HG03066 (cell line): ENCODE results near the gene BSCL2.
"Not testable (repeated sequence)": the region's sequence is repeated elsewhere in the genome, so short reads cannot be mapped to it uniquely, and the experiment has no call there.

Experiments
- ATAC-seq: cut with Tn5 transposase; IDR thresholded peaks from one replicate; pipeline ENCODE4 v1.9.1; 2021; ENCODE audit warnings: low read depth; ENCODE audit not compliant: unreplicated experiment

Gene BSCL2

DNA sequence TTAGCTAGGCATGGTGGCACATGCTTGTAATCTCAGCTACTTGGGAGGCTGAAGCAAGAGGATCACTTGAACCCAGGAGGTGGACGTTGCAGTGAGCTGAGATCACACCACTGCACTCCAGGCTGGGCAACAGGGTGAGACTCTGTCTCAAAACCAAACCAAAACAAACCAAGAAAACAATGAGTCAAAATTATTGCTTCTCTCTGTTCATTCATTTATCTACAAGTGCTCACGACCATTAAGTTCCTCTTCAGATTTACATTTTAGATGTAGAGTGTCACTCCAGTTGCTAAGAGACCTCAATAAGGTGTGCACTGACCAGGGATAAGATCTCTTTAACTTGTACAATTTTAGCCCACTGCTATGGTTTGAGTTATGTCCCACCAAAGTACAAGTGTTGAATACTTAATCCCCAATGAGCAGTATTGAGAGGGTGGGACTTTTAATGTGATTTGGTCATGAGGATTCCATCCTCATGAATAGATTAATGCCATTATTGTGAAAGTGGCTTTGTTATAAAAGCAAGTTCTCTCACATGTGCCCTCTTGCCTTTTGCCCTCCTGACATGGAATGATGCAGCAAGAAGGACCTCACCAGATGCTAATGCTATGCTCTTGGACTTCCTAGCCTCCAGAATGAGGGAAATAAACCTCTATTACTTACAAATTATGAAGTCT is 12.2 kb upstream of the BSCL2 start:
- no peak for ATAC-seq

DNA sequence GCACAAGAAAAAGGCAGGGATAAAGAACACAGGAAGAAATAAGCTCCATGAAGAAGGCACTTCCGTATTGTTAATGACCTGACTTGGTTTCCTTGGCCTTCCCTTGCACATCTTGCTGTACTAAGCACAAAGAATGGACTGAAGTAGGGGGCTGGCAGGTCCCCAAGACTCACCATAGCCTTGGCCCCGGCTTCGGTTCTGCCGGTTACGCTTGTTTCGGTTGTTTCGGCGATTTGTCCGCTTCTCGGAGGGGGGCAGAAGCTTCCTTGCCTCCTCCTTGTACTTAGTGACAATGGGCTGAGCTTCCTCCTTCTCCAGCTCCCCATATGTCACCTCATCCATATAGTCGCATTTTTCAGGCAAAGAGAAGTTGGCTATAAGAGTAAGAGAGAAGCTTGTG is 9.6 kb upstream of the BSCL2 start:
- no peak for ATAC-seq

- ATAC-seq = no peak
These were observed 9.0 kb upstream of the BSCL2 start for GRCh38 chr11:62716206-62716605.

- no peak for ATAC-seq
These were observed 8.2 kb upstream of the BSCL2 start for GRCh38 chr11:62715150-62716130.

DNA sequence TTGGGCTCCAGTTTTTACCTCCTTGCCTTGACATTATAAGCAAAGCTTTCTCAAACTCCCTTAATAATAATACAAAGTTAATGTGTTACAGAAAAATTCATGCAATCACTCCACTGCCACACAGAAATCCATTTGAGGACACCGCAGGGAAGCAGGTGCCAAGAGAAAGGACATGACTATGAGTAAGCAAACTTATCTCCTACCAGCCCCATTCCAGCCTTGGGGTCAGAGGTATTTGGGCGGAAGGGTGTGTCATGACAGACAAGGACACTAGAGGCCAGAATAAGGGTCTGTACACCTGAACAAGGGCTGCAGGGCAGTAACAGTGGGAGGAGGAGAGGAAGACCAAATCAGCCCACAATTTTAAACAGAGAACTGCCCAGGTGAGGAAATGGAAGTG is 6.1 kb upstream of the BSCL2 start:
- ATAC-seq = no peak

DNA sequence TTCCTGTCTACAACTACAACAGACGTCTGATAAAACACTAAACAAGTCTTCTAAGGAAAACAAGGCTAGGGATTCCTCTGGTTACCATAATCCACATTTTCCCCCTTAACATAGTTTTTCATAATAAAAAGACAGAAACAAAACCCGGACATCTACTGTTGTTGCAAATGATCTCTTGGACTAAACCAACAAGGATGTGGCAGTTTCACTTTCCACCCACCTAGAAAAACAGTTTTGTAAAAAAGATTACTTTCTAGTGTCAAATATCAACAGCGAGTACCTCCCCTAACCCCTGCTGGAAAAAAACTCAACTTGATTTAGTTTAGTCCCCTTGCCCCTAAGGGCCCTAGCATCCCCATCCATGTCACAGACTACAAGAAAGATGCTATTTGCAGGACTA is 5.6 kb upstream of the BSCL2 start:
- no peak for ATAC-seq

GRCh38 chr11:62712276-62712812 is 5.1 kb upstream of the BSCL2 start:
- ATAC-seq = no peak

GRCh38 chr11:62710001-62710345 is 2.7 kb upstream of the BSCL2 start:
- no peak for ATAC-seq

DNA sequence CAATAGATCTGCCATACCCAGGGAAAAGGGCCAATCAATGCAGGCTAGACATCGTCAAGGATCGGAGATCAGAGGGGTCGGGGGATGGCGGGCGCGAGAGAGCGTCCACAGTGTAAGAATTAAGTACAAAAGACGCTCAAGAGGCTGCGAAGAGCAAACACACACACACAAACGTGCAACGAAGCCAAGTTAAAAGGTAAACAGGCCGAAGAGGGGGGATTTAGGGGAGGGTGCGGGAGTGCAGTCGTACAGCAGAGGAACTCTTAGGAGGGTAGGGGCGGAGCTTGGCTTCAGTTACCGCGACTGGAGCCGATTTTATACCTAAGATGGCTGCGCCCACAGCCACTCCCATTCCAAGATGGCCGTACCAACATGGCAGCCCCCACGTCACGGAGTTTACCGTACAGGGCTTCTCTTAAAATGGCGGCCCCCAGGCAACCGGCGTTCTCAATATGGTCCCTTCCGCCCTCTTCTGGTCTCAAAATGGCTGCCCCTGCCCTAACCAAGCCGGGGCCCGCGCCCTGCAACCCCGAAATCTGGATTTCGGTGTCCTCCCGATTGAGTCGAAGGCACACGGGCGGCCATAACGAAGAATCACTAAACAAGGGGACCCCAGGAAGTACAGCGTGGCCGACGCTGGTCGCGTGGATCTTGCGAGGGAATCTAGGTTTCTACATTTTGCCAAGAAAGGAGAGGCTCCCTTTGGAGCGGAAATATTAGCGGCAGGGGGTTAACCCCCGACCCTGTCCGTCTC is 2.2 kb upstream of the BSCL2 start:
- peak; percentile 80 for ATAC-seq

DNA sequence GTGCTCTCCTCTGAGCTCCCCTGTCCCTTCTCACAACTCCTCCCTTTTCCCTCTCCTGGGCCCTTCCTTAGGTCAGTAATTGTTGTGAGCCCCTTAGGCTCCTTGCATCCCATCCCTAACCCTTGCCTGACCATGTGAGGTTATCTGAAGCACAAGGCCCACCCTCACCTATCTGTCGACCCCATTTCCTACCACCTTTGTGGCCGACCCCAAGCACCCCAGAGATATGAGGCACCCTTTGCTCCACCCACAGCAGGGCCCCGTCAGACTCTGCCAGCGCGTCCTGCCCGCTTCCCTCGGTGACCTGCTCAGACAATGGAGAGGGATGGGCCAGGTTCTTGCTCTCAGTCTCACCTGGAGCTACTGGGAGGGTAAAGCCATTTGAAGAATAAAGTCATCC is 1.6 kb upstream of the BSCL2 start:
- no peak for ATAC-seq

DNA sequence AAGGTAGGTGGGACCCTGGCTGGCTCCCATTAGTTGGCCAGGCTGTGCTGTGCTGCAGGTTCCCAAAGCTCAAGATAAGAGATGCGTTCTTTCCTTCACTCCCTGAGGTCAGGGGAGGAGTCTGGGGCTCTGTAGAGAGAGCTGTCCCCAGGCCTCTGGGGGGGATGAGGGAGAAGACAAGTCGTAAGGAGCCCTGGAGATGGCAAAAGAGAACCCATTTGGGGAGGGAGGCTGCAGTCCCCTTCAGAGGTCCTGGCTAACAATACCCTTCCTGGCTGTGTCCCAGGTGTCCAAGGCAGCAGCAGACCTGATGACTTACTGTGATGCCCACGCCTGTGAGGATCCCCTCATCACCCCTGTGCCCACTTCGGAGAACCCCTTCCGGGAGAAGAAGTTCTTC is 1.2 kb upstream of the BSCL2 start:
- no peak for ATAC-seq

DNA sequence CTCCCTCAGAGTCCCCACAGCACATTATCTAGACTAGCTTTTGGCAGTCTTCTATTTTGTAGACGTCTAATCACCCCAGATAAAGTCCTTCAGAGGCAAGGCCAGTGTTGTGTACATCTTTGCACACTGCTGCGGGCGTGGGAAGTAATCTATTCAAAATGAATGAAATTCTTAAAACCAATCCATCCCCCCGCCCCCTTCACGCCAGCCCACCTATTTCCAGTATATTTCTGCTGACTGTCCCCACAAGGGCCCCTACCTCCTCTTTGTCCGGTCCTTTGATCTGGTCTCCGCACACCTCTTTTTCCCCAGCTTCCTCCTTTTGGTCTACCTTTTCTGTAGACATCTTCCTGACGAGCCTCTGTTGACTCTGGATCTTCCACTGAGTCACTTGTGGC is 375 bp downstream of the BSCL2 start:
- ATAC-seq = no peak

GRCh38 chr11:62705880-62706849 is 1.1 kb downstream of the BSCL2 start:
- peak; percentile 54 for ATAC-seq

DNA sequence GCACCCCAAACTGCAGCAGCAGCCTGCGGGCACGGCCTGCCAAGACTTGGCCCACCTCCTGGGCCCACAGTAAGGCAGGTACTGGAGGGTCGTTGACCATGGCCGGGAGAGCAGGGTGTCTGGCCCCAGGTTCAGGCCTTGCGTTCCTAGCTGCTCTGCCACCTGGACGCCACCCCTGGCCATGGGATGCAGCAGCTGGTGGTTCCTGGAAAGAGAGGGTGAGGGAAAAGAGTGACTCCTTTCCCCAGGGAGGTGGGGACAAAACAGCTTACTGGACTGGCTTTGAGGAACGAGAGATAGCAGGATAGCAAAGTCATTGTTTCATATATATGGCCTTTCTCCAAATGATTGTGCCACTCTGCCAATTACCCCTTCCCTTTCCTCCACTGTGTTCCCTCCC is 1.8 kb downstream of the BSCL2 start:
- no peak for ATAC-seq

GRCh38 chr11:62703921-62704320 is 3.3 kb downstream of the BSCL2 start:
- not testable (repeated sequence) for ATAC-seq

DNA sequence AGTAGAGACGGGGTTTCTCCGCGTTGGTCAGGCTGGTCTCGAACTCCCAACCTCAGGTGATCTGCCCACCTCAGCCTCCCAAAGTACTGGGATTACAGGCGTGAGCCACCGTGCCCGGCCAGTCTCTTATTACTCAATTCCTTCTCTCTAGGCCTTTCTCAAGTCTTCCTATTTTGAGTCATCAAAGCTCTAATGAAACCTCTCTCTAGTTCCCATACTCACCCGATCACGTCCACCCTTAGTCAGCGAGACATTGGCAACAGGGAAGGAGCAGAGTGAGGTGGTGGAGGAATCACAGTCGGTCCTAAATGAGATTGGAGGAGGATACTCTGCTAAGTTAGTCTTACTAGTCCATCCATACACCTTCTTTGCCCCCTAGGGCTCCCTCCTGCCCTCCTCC is 5.0 kb downstream of the BSCL2 start:
- ATAC-seq = no peak

DNA sequence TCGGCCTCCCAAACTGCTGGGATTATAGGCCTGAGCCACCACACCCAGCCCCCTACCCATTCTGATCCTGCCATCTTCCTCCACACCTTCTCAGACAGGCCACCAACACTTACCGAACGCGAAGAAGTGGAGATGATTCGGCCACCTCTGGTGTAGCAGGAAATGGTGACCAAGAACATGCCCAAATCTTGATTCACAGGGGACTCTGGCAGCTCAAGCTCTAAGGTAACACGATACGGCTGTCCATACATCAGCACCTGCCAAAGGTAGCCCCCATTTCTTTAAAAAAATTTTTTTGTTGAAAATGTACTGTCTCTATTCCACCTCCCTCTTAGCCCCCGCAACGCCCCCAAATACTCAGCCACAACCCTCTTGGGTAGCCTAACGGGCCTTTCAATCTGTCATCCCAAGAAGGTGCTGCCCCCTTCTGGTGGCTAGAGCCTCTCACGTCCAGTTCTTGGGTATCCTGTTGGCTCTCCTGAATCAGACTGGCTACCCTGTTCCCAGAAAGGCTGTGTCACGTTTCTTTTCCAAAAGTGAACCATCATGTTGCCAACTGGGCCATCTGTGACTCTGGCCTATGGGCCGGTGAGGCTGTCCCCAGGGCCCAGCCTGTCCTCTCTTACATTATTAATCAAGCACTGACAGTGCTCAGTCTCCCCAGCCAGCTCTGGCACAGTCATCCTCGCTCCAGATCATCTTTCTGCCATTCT is 12.6 kb downstream of the BSCL2 start:
- no peak for ATAC-seq

DNA sequence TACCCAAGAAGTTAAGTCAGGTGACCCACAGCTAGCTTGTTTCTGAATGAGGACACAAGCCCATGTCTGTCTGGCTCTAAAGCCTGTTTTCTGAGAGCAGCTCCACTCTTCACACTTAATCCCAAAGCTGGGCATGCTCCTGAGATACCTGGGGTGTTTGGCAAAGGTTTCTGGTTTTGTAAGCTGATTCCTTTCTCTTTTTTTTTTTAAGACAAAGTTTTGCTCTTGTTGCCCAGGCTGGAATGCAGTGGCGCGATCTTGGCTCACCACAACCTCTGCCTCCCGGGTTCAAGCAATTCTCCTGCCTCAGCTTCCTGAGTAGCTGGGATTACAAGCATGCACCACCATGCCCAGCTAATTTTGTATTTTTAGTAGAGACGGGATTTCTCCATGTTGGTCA is 13.6 kb downstream of the BSCL2 start:
- not testable (repeated sequence) for ATAC-seq
